ENCODE measurements around the gene GREM2. TPM values are rescaled to one million over a fixed set of nuclear protein-coding genes. Genes with fewer than 3 reads are reported as not detected.

GREM2 gene
- total RNA-seq, 2 experiments from 2014 or later: 0.16 to 0.28 TPM

DNA sequence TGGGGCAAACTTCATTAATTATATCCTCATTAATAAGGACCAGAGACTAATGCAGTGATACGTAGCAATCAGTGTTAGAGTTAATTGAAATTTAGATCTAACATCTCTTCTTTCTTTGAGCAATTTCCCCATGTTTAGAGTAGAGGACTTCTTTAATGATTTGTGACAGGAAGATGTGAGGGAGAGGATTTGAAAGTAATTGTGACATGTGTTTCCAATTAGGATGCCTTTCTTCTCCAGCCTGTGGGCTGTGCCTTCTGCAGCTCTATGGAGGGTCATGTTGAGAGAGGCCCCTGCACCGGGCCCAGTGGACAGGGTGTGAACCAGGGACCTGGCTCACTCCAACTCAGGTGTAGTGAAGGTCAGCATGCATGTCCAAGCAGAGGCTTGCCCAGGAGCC is 103.0 kb downstream of the GREM2 start:
- TF ChIP-seq, protein P1, sequence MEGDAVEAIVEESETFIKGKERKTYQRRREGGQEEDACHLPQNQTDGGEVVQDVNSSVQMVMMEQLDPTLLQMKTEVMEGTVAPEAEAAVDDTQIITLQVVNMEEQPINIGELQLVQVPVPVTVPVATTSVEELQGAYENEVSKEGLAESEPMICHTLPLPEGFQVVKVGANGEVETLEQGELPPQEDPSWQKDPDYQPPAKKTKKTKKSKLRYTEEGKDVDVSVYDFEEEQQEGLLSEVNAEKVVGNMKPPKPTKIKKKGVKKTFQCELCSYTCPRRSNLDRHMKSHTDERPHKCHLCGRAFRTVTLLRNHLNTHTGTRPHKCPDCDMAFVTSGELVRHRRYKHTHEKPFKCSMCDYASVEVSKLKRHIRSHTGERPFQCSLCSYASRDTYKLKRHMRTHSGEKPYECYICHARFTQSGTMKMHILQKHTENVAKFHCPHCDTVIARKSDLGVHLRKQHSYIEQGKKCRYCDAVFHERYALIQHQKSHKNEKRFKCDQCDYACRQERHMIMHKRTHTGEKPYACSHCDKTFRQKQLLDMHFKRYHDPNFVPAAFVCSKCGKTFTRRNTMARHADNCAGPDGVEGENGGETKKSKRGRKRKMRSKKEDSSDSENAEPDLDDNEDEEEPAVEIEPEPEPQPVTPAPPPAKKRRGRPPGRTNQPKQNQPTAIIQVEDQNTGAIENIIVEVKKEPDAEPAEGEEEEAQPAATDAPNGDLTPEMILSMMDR (IDR thresholded peaks at IDR 0.05): no peak
- no peaks in the 10 kb centered on the region for H3K27me3 ChIP-seq (ENCODE audit: control insufficient read depth in 1 of 2, insufficient read depth in 2 of 2, low read length in 2 of 2)
- H3K36me3 Mint-ChIP-seq (ENCODE audit: low read depth): no peaks in the 10 kb centered on the region
- H3K4me3 Mint-ChIP-seq: no peak overlapping the region
- CTCF ChIA-PET: no interaction called here
- peaks cover 0 to 7% of the 10 kb centered on the region in 2 experiments for H3K9me3 ChIP-seq (ENCODE audit: control insufficient read depth in 1 of 2, insufficient read depth in 1 of 2, low read length in 2 of 2)
- intact Hi-C loops (cut with DNase I, micrococcal nuclease): no loop called here
- no peaks in the 10 kb centered on the region for H3K4me1 Mint-ChIP-seq (ENCODE audit: low read depth)
- H3K4me3 ChIP-seq (ENCODE audit: low read length): no peak overlapping the region
- peaks cover 12% of the 10 kb centered on the region for H3K9me3 Mint-ChIP-seq
- ATAC-seq (ENCODE audit: poor library complexity) (no peak), DNase-seq (no peak)
- no peaks in the 10 kb centered on the region for H3K36me3 ChIP-seq (ENCODE audit: insufficient read depth, low read length)
- H3K27me3 Mint-ChIP-seq: peaks cover 4% of the 10 kb centered on the region
- POLR2A ChIA-PET: no interaction called here
- no peak overlapping the region for H3K27ac Mint-ChIP-seq
- H3K4me1 ChIP-seq (ENCODE audit: insufficient read depth, low read length): no peaks in the 10 kb centered on the region
- H3K27ac ChIP-seq (ENCODE audit: low read depth in 1 of 2, low read length in 2 of 2): no peak overlapping the region

DNA sequence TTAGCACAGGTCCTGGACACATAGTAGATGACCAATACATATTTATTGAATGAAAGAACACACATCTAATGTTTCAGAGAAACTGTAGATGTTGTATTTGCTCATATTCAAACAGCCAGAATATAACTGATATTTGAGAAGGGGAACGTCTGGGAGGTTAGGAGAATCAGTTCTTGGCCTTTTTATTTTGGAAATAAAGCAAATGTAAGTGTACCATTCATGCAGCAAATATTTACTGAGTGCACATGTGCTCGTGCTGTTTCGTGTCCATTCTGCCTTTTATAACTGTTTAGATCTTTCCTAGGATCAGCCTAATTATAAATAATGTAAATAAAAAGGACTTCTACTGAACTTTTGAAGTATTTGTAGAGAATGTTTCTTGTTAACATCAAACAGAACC is 103.8 kb downstream of the GREM2 start:
- Mint-ChIP-seq H3K9me3 (peaks cover 12% of the 10 kb centered on the region), H3K36me3 (ENCODE audit: low read depth) (no peaks in the 10 kb centered on the region), H3K4me3 (no peak overlapping the region), H3K4me1 (ENCODE audit: low read depth) (no peaks in the 10 kb centered on the region), H3K27ac (no peak overlapping the region), H3K27me3 (peaks cover 4% of the 10 kb centered on the region)
- ATAC-seq (ENCODE audit: poor library complexity) (no peak), DNase-seq (no peak)
- ChIA-PET CTCF (no interaction called here), POLR2A (no interaction called here)
- Histone ChIP-seq H3K27ac (ENCODE audit: low read depth in 1 of 2, low read length in 2 of 2) (no peak overlapping the region), H3K27me3 (ENCODE audit: control insufficient read depth in 1 of 2, insufficient read depth in 2 of 2, low read length in 2 of 2) (no peaks in the 10 kb centered on the region), H3K4me1 (ENCODE audit: insufficient read depth, low read length) (no peaks in the 10 kb centered on the region), H3K9me3 (ENCODE audit: control insufficient read depth in 1 of 2, insufficient read depth in 1 of 2, low read length in 2 of 2) (peaks cover 0 to 5% of the 10 kb centered on the region in 2 experiments), H3K36me3 (ENCODE audit: insufficient read depth, low read length) (no peaks in the 10 kb centered on the region), H3K4me3 (ENCODE audit: low read length) (no peak overlapping the region)
- intact Hi-C loops (cut with DNase I, micrococcal nuclease): no loop called here
- TF ChIP-seq, protein P1 (IDR thresholded peaks at IDR 0.05): no peak

DNA sequence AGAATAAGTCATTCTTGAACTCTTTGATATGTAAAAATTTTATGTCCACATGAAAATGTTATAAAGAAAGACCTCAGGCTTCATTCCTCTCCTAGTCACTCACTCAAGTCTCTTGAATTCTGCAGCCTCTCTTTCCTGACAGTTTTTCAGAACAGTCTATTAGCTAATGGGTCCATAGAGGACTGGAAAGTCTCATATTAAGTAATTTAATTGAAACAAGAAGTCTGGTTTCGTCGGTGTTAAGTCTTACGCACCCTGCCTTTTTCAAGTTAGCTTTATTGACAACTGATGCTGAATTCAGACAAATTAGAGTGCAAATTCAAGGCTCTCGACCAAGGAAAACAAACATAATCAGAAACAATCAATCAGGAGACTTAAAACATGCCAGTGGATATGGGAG is 105.8 kb downstream of the GREM2 start:
- Histone ChIP-seq H3K27ac (ENCODE audit: low read depth in 1 of 2, low read length in 2 of 2) (no peak overlapping the region), H3K27me3 (ENCODE audit: control insufficient read depth in 1 of 2, insufficient read depth in 2 of 2, low read length in 2 of 2) (no peaks in the 10 kb centered on the region), H3K36me3 (ENCODE audit: insufficient read depth, low read length) (no peaks in the 10 kb centered on the region), H3K9me3 (ENCODE audit: control insufficient read depth in 1 of 2, insufficient read depth in 1 of 2, low read length in 2 of 2) (peaks cover 0 to 4% of the 10 kb centered on the region in 2 experiments), H3K4me1 (ENCODE audit: insufficient read depth, low read length) (no peaks in the 10 kb centered on the region), H3K4me3 (ENCODE audit: low read length) (no peak overlapping the region)
- intact Hi-C loops (cut with DNase I, micrococcal nuclease): no loop called here
- Mint-ChIP-seq H3K4me1 (ENCODE audit: low read depth) (no peaks in the 10 kb centered on the region), H3K9me3 (peaks cover 9% of the 10 kb centered on the region), H3K27ac (no peak overlapping the region), H3K4me3 (no peak overlapping the region), H3K27me3 (peaks cover 4% of the 10 kb centered on the region), H3K36me3 (ENCODE audit: low read depth) (no peaks in the 10 kb centered on the region)
- DNase-seq (no peak), ATAC-seq (ENCODE audit: poor library complexity) (no peak)
- CTCF ChIA-PET: no interaction called here
- POLR2A ChIA-PET: no interaction called here
- TF ChIP-seq, protein P1 (IDR thresholded peaks at IDR 0.05): no peak
